Keratinocyte (primary cell): ENCODE data around the gene MTA3. TPM values are rescaled to one million over a fixed set of nuclear protein-coding genes. Genes with fewer than 3 reads are reported as not detected.

Source experiments
- DNase-seq: peaks from one replicate; pipeline ENCODE4 v3.0.0-alpha.2; 2011; ENCODE audit warnings: low read depth, missing footprints, low spot score
- FAIRE-seq: peaks from 2 replicates; lab custom pipeline; 2011; peaks lifted over from hg19 to GRCh38; lab: Jason Lieb, UNC
- H2AFZ ChIP-seq: 2 replicates; pipeline ENCODE4 v1.6.0; 2012; ENCODE audit warnings: low read length, control low read depth, inconsistent platforms; ENCODE audit not compliant: control insufficient read depth
- H3K27ac ChIP-seq: 2 replicates; pipeline ENCODE4 v1.5.1; 2011; ENCODE audit warnings: low read length; ENCODE audit not compliant: control insufficient read depth, insufficient read depth
- H3K27me3 ChIP-seq: 3 replicates; pipeline ENCODE4 v1.6.0; 2011; ENCODE audit warnings: low read length; ENCODE audit not compliant: control insufficient read depth, insufficient read depth; ENCODE audit errors: extremely low read depth
- H3K36me3 ChIP-seq, 2 experiments: 2 replicates in 1 of 2; 3 replicates in 1 of 2; pipeline ENCODE4 v1.5.1; 2011; ENCODE audit warnings: low read length in 2 of 2, mild to moderate bottlenecking in 1 of 2; ENCODE audit not compliant: control insufficient read depth in 2 of 2, insufficient read depth in 2 of 2; ENCODE audit errors: extremely low read depth in 1 of 2
- H3K4me1 ChIP-seq: 3 replicates; pipeline ENCODE4 v1.5.1; 2011; ENCODE audit warnings: low read length; ENCODE audit not compliant: control insufficient read depth, insufficient read depth; ENCODE audit errors: extremely low read depth
- H3K4me2 ChIP-seq: 3 replicates; pipeline ENCODE4 v1.6.0; 2011; ENCODE audit warnings: low read depth, low read length; ENCODE audit not compliant: control insufficient read depth, insufficient read depth; ENCODE audit errors: extremely low read depth
- H3K4me3 ChIP-seq, 3 experiments: fragments of 200-600 bp in 1 of 3; sonication (generic) in 1 of 3; 2 replicates in 2 of 3; 3 replicates in 1 of 3; pipeline ENCODE4 v1.5.1; 2011 to 2016; ENCODE audit warnings: low read length in 3 of 3, mild to moderate bottlenecking in 3 of 3, control low read depth in 2 of 3, inconsistent platforms in 1 of 3, low read depth in 1 of 3, mixed read lengths in 1 of 3, mixed run types in 1 of 3, moderate library complexity in 1 of 3; ENCODE audit not compliant: control insufficient read depth in 2 of 3, insufficient read depth in 2 of 3; ENCODE audit errors: extremely low read depth in 1 of 3
- H3K79me2 ChIP-seq: 2 replicates; pipeline ENCODE4 v1.6.0; 2012; ENCODE audit warnings: low read length; ENCODE audit not compliant: control insufficient read depth, insufficient read depth
- H3K9ac ChIP-seq: 3 replicates; pipeline ENCODE4 v1.6.0; 2011; ENCODE audit warnings: low read length; ENCODE audit not compliant: control insufficient read depth, insufficient read depth; ENCODE audit errors: extremely low read depth
- H3K9me1 ChIP-seq: 3 replicates; pipeline ENCODE4 v1.6.0; 2011; ENCODE audit warnings: low read length; ENCODE audit not compliant: control insufficient read depth, insufficient read depth; ENCODE audit errors: extremely low read depth
- H3K9me3 ChIP-seq: 2 replicates; pipeline ENCODE4 v1.5.1; 2012; ENCODE audit warnings: low read depth, low read length; ENCODE audit not compliant: control insufficient read depth
- H4K20me1 ChIP-seq: 3 replicates; pipeline ENCODE4 v1.6.0; 2011; ENCODE audit warnings: low read length; ENCODE audit not compliant: control insufficient read depth, insufficient read depth; ENCODE audit errors: extremely low read depth
- EZH2 ChIP-seq: IDR thresholded peaks from one replicate; pipeline ENCODE4 v1.6.1; 2012; ENCODE audit warnings: inconsistent platforms, mild to moderate bottlenecking, low read length, moderate library complexity
- dilution Hi-C: fragments of 300-500 bp; cut with MboI; formaldehyde crosslinking; loops from one replicate; pipeline ENCODE4 v1.7.0; 2020; ENCODE audit warnings: low sequenced_read_pairs; ENCODE audit not compliant: extremely low pct_ligation_motif_present
- polyA plus RNA-seq, 5 experiments: library from polyadenylated mRNA; depleted of rRNA in 3 of 5; stranded (reverse) in 3 of 5; stranded (forward) in 1 of 5; unstranded in 1 of 5; fragments of >200 nt; gene quantifications; 1 replicate in 1 of 5; 2 replicates in 3 of 5; 3 replicates in 1 of 5; pipeline versions ENCODE4 v1.2.1 to v1.2.3, GENCODE V29; 2011 to 2012; ENCODE audit warnings: missing spikeins in 2 of 5, low read depth in 1 of 5, low replicate concordance in 1 of 5
- TF ChIP-seq, protein P1 (sequence below), 3 experiments: IDR thresholded peaks in 1 of 3; conservative IDR thresholded peaks in 1 of 3; optimal IDR thresholded peaks in 1 of 3; 2 replicates in 2 of 3; 3 replicates in 1 of 3; pipeline versions ENCODE3 to v1.5.1; 2011; ENCODE audit warnings: low read length in 3 of 3, mild to moderate bottlenecking in 3 of 3, moderate library complexity in 2 of 3, control low read depth in 1 of 3, inconsistent platforms in 1 of 3; ENCODE audit not compliant: insufficient read depth in 2 of 3; ENCODE audit errors: extremely low read depth in 1 of 3

MTA3 gene
- polyA plus RNA-seq, 1 donor (not counting 4 experiments of a cell fraction or from before 2014, with no cell fraction given), result 34.3 TPM

DNA sequence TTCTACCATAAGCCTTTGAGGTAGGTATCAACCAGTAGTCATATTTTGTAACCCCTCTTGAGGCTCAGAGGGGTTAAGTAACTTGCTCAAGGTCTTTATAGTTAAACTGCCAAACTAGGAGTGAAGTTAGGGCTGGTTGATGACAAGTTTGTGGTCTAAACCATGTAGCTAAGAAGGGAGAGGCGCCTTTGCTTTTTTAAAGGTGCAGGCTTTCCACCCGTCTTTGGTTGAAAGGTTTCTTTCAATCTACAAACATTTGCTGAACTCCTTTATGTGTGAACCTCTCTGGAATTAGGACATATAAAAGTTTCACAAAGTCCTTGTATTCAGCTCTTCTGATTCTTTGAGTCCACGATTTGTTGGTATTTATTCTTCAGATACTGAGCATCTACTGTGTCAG lies 2.4 kb upstream of the MTA3 start:
- Histone ChIP-seq H3K4me1 (peaks cover 13% of the 10 kb centered on the region), H3K36me3 (no peaks in the 10 kb centered on the region), H3K9me3 (no peaks in the 10 kb centered on the region), H3K27me3 (no peaks in the 10 kb centered on the region), H2AFZ (no peak overlapping the region), H3K4me3 (no peak overlapping the region), H4K20me1 (no peaks in the 10 kb centered on the region), H3K9ac (no peak overlapping the region), H3K27ac (no peak overlapping the region), H3K79me2 (peaks cover 8% of the 10 kb centered on the region), H3K9me1 (no peaks in the 10 kb centered on the region), H3K4me2 (no peak overlapping the region)
- TF ChIP-seq, protein P1, sequence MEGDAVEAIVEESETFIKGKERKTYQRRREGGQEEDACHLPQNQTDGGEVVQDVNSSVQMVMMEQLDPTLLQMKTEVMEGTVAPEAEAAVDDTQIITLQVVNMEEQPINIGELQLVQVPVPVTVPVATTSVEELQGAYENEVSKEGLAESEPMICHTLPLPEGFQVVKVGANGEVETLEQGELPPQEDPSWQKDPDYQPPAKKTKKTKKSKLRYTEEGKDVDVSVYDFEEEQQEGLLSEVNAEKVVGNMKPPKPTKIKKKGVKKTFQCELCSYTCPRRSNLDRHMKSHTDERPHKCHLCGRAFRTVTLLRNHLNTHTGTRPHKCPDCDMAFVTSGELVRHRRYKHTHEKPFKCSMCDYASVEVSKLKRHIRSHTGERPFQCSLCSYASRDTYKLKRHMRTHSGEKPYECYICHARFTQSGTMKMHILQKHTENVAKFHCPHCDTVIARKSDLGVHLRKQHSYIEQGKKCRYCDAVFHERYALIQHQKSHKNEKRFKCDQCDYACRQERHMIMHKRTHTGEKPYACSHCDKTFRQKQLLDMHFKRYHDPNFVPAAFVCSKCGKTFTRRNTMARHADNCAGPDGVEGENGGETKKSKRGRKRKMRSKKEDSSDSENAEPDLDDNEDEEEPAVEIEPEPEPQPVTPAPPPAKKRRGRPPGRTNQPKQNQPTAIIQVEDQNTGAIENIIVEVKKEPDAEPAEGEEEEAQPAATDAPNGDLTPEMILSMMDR (optimal IDR thresholded peaks at IDR 0.05 in 1 of 3, IDR thresholded peaks at IDR 0.05 in 1 of 3, conservative IDR thresholded peaks at IDR 0.05 in 1 of 3; ENCODE audit: extremely low read depth in 1 of 3, insufficient read depth in 2 of 3, low read length in 3 of 3), result no peak
- no peak for TF ChIP-seq EZH2
- FAIRE-seq (no peak), DNase-seq (no peak)
- dilution Hi-C loops, result no loop called here

DNA sequence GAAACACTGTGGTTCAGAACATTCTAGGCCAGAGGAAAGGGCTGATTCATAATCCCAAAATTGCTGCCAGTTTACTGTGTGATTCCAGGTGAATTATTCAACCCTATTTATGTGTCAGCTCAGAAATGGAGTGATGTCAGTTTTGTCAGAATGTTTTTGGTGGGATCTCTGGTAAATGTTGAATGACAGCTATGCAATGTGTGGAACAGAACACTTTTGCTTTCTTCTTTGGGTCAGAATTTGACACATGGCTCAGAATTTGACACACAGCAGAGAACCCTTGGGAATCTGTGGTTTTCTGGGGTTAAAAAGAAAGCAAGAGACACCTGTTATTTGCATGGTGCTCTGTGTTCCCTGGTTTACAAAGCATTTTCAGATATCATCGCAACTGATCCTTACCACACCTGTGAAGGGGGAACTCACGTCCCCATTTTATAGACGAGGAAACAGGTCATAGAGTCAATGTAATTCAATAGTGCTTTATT lies 1.6 kb upstream of the MTA3 start:
- H3K79me2 ChIP-seq, result peaks cover 8% of the 10 kb centered on the region
- H3K36me3 ChIP-seq, result no peaks in the 10 kb centered on the region
- no peak overlapping the region for H3K4me2 ChIP-seq
- H3K4me3 ChIP-seq, result no peak overlapping the region
- no peaks in the 10 kb centered on the region for H3K9me3 ChIP-seq
- no peaks in the 10 kb centered on the region for H4K20me1 ChIP-seq
- DNase-seq (no peak), FAIRE-seq (no peak)
- H3K9me1 ChIP-seq, result no peaks in the 10 kb centered on the region
- no peak overlapping the region for H3K27ac ChIP-seq
- no peak overlapping the region for H3K9ac ChIP-seq
- no peak overlapping the region for H2AFZ ChIP-seq
- H3K4me1 ChIP-seq, result peaks cover 13% of the 10 kb centered on the region
- TF ChIP-seq EZH2, result no peak
- TF ChIP-seq, protein P1 (optimal IDR thresholded peaks at IDR 0.05 in 1 of 3, IDR thresholded peaks at IDR 0.05 in 1 of 3, conservative IDR thresholded peaks at IDR 0.05 in 1 of 3; ENCODE audit: extremely low read depth in 1 of 3, insufficient read depth in 2 of 3, low read length in 3 of 3), result no peak
- H3K27me3 ChIP-seq, result no peaks in the 10 kb centered on the region
- dilution Hi-C loops, result no loop called here
